Measurements from ENCODE around the gene ALAS1. TPM values are rescaled to one million over a fixed set of nuclear protein-coding genes. Genes with fewer than 3 reads are reported as not detected.
A peak's percentile ranks its signal among the peaks of the same experiment; 100 is the strongest.

The ALAS1 gene
- total RNA-seq, 4 donors from 2014 or later: 30.0 to 50.8 (median 35.8) TPM

DNA sequence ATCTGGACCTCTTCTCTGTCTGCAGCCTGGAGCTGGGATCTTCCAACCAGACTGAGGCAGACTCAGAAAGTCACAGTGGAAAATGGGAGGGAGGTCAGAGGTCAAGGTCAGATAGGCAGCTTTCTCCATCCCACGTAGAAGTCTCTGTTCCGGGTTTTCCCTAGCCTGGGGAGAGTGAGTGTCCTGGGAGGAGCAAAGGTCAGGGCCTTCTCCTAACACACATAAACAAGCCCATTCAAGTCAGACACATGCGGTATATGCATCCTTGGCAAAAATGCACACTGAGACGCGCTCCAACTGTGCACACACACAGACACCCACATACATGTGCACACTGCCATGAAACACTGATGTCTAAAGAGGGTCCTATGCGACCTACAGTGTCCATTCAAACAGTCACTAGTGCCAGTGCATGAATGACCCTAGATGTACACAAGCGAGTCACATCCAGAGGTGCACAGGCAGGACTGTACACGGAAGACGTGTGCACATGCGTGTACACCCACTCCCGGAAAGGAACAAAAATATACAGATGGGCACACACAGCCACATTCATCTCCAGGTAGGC, 40.3 kb downstream of the ALAS1 start:
- no peak for ATAC-seq
- H3K9me3 ChIP-seq: no peaks in the 10 kb centered on the region
- H3K36me3 ChIP-seq: peaks cover 0 to 20% of the 10 kb centered on the region in 2 donors
- WGBS, 2 donors (ENCODE audit: low coverage in 1 of 2): 0 to 5% methylated on average over 4 to 6 of the region's 11 CpGs
- peak overlapping the region; percentile 77 to 99 (median 92) for H3K27ac ChIP-seq
- no peaks in the 10 kb centered on the region for H3K27me3 ChIP-seq
- H3K4me1 ChIP-seq: peaks cover 0 to 70% (median 36%) of the 10 kb centered on the region in 3 donors
- H3K4me3 ChIP-seq: peak overlapping the region; percentile 57 to 95
- TF ChIP-seq, protein P1, sequence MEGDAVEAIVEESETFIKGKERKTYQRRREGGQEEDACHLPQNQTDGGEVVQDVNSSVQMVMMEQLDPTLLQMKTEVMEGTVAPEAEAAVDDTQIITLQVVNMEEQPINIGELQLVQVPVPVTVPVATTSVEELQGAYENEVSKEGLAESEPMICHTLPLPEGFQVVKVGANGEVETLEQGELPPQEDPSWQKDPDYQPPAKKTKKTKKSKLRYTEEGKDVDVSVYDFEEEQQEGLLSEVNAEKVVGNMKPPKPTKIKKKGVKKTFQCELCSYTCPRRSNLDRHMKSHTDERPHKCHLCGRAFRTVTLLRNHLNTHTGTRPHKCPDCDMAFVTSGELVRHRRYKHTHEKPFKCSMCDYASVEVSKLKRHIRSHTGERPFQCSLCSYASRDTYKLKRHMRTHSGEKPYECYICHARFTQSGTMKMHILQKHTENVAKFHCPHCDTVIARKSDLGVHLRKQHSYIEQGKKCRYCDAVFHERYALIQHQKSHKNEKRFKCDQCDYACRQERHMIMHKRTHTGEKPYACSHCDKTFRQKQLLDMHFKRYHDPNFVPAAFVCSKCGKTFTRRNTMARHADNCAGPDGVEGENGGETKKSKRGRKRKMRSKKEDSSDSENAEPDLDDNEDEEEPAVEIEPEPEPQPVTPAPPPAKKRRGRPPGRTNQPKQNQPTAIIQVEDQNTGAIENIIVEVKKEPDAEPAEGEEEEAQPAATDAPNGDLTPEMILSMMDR (IDR thresholded peaks at IDR 0.05): no peak
- no peak for TF ChIP-seq POLR2A (IDR thresholded peaks at IDR 0.05)
- TF ChIP-seq POLR2AphosphoS5 (IDR thresholded peaks at IDR 0.05): no peak
- no peak for TF ChIP-seq EP300 (IDR thresholded peaks at IDR 0.05)

DNA sequence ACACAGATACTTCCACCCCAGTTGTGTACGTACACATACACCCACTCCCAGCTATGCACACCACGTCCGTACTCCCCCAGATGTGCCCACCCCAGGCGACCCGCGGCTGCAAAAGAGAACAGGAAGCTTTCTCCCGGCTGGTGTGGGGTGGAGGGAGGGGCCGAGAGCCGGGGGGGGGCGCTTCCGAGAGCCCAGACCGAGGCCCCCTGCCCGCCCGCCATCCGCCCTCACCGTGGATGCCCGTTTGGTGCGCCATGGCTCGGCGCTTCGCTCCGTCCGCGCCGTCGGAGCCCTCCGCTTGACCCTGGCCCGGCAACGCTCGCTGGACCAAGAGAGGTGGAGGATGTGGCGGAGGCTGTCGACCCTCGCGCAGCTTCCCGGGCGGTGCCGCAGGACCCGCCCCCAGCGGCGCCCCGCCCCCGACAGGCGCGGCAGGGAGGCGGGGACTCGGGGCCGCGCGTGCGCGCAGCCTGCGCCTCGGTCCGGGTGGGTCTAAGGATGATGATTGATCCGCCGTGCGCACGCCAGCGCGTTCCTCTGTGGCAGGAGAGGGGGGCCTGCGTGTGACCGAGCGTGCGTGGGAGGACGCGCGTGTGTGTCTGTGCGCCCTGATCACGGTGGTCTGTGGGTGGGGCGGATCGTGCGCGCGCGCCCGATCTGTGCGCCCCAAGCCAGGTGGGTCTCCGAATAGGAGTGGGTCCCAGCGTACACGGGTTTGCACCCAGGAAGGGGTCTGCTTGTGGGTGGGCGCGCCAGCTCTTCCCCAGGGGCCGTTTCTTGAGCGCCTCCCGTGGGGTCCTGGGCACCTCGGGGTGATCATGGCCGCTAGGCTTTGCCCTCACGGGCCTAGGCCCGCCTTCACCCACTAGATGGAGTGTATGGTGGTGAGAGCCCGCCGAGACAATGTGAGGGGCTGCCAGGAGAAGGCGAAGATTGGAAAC, 41.1 kb downstream of the ALAS1 start, which contains the start of gene TWF2:
Gene TWF2 (minus strand): TSS at position 398 of the 941 bp plus-strand sequence. CDS start 142 bp downstream, at position 256.
- Histone ChIP-seq H3K4me1 (peaks cover 0 to 67% (median 36%) of the 10 kb centered on the region in 3 donors), H3K9me3 (no peaks in the 10 kb centered on the region), H3K36me3 (peaks cover 0 to 14% of the 10 kb centered on the region in 2 donors), H3K27me3 (no peaks in the 10 kb centered on the region), H3K4me3 (peak within 1 kb of the TSS; percentile 57 to 95), H3K27ac (peak within 1 kb of the TSS; percentile 77 to 99 (median 92))
- peak; percentile 82 for ATAC-seq
- peak; percentile 59 to 74 for TF ChIP-seq POLR2A (IDR thresholded peaks at IDR 0.05)
- TF ChIP-seq EP300 (IDR thresholded peaks at IDR 0.05): no peak
- TF ChIP-seq, protein P1 (IDR thresholded peaks at IDR 0.05): peak in 3 of 4 experiments; percentile 47 to 63 (median 51)
- TF ChIP-seq POLR2AphosphoS5 (IDR thresholded peaks at IDR 0.05): peak; percentile 68
- 1% methylated on average over 18 of the region's 92 CpGs; no CpG with 5 or more reads in 1 of the 2 donors for WGBS, 2 donors (ENCODE audit: low coverage in 1 of 2)

DNA sequence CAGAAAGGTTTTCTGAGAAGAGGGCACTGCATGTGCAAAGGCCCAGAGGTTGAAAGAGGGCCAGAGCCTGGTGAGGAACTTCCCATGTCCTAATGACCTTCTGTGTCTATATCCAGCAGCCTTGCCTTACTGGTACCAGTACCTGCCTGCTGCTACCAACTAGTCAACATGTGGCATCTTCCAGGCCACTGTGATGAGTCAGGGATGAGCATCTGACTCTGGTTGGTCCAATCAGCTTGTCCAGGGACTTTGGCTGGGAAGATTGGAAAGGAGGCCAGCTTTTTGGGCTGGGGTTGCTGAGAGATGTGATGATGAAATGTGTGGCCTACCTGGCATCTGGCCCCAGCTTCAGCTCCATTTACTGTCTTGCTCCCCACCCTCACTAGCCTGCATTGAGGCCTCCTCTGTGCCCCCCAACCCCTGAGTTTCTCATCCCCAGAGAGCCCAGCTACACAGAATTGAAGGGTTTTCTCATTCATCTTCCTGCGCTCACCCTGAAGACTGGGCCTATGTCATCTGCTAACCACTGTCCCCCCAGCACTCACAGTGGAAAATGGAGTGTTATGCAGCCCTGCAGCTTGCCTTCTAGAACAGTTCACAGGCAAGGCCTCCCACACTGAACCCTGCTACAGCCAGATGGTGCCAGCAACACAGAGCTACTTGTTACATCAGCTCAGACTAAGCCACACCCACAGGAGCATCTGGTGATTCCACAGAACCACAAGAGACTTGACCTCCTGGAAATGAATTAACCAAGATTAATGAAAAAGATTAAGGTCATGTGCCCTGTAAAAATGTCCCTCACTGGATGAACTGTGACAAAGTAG, 42.3 kb downstream of the ALAS1 start:
- Histone ChIP-seq H3K27ac (peak overlapping the region in 3 of 4 donors; percentile 89 to 99 (median 95)), H3K4me1 (peaks cover 0 to 67% (median 39%) of the 10 kb centered on the region in 3 donors), H3K27me3 (no peaks in the 10 kb centered on the region), H3K4me3 (peak overlapping the region in 1 of 2 donors; percentile 95), H3K36me3 (peaks cover 0 to 1% of the 10 kb centered on the region in 2 donors), H3K9me3 (no peaks in the 10 kb centered on the region)
- TF ChIP-seq, protein P1 (IDR thresholded peaks at IDR 0.05): no peak
- TF ChIP-seq POLR2A (IDR thresholded peaks at IDR 0.05) (no peak), POLR2AphosphoS5 (IDR thresholded peaks at IDR 0.05) (no peak), EP300 (IDR thresholded peaks at IDR 0.05) (no peak)
- 83% methylated on average over 1 of the region's 1 CpG; no CpG with 5 or more reads in 1 of the 2 donors for WGBS, 2 donors (ENCODE audit: low coverage in 1 of 2)
- ATAC-seq: peak; percentile 29

DNA sequence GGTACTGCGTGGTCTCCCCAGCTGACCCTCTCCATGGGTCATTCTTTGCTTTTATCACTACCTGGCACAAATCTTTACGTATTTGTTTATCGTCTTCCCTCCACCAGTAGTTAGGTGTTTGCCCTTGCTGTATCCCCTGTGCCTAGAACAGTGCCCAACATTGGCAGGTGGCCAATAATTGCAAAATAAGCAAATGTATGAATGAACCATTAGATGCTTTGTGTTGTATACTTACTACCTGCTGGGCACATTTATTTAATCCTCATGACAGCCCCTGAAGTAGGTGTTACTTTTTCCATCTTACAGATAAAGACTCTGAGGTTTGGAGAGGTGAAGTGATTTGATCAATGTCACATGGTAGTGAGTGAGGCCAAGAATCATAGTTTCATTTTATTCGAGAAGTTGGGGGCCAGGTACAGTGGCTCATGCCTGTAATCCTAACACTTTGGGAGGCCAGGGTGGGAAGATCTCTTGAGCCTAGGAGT, 43.0 kb downstream of the ALAS1 start:
- H3K27ac ChIP-seq: peak overlapping the region in 2 of 4 donors; percentile 89 to 95
- H3K4me1 ChIP-seq: peaks cover 0 to 64% (median 33%) of the 10 kb centered on the region in 3 donors

More for the DNA sequence above, 43.0 kb downstream of the ALAS1 start:
- H3K36me3 ChIP-seq: no peaks in the 10 kb centered on the region
- ATAC-seq: no peak
- no peaks in the 10 kb centered on the region for H3K27me3 ChIP-seq
- 82 to 96% methylated on average over 4 of the region's 4 CpGs for whole genome bisulfite sequencing, 2 donors (ENCODE audit: low coverage in 1 of 2)
- H3K9me3 ChIP-seq: no peaks in the 10 kb centered on the region
- no peak overlapping the region for H3K4me3 ChIP-seq
- TF ChIP-seq POLR2A (IDR thresholded peaks at IDR 0.05) (no peak), POLR2AphosphoS5 (IDR thresholded peaks at IDR 0.05) (no peak), EP300 (IDR thresholded peaks at IDR 0.05) (no peak)
- TF ChIP-seq, protein P1 (IDR thresholded peaks at IDR 0.05): no peak

Measured in gastroesophageal sphincter (tissue), 4 donors.